Uterus (tissue), 2 donors: ENCODE data around the gene TSPAN33.

Experiments used
- POLR2A ChIP-seq, 2 donors: fragments of 450-650 bp; IDR thresholded peaks; one replicate each; pipeline ENCODE4 v1.6.1; 2016; ENCODE audit warnings: antibody characterized with exemption in 2 of 2, mild to moderate bottlenecking in 1 of 2, moderate library complexity in 1 of 2
- TF ChIP-seq, protein P1 (sequence below), 4 experiments: fragments of 200-600 bp in 2 of 4; fragments of 450-650 bp in 2 of 4; sonication (generic) in 2 of 4; IDR thresholded peaks; one replicate each; pipeline ENCODE4 v1.5.1; 2016 to 2019; ENCODE audit warnings: antibody characterized with exemption in 4 of 4, mild to moderate bottlenecking in 2 of 4, moderate library complexity in 1 of 4

DNA sequence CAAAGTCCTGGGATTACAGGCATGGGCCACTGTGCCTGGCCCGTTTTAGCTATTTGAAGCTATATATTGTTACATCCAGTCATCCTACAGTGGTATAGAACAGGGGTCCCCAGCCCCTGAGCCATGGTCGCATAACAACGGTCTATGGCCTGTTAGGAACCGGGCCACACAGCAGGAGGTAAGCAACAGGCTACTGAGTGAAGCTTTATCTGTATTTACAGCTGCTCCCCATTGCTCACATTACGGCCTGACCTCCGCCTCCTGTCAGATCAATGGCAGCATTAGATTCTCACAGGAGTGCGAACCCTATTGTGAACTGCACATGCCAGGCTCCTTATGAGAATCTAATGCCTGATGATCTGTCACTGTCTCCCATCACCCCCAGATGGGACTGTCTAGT is 26.3 kb upstream of the TSPAN33 start:
- no peak for TF ChIP-seq POLR2A (IDR thresholded peaks at IDR 0.05)
- TF ChIP-seq, protein P1, sequence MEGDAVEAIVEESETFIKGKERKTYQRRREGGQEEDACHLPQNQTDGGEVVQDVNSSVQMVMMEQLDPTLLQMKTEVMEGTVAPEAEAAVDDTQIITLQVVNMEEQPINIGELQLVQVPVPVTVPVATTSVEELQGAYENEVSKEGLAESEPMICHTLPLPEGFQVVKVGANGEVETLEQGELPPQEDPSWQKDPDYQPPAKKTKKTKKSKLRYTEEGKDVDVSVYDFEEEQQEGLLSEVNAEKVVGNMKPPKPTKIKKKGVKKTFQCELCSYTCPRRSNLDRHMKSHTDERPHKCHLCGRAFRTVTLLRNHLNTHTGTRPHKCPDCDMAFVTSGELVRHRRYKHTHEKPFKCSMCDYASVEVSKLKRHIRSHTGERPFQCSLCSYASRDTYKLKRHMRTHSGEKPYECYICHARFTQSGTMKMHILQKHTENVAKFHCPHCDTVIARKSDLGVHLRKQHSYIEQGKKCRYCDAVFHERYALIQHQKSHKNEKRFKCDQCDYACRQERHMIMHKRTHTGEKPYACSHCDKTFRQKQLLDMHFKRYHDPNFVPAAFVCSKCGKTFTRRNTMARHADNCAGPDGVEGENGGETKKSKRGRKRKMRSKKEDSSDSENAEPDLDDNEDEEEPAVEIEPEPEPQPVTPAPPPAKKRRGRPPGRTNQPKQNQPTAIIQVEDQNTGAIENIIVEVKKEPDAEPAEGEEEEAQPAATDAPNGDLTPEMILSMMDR (IDR thresholded peaks at IDR 0.05) = no peak
